HepG2 (cell line): ENCODE results near the gene CCSER2.

Source experiments
- CTCF ChIP-seq: sonication (generic); formaldehyde crosslinking; IDR thresholded peaks from 2 replicates; pipeline ENCODE4 v1.5.0; 2020; ENCODE audit warnings: mild to moderate bottlenecking, missing genetic modification reagents, moderate library complexity
- FOXA1 ChIP-seq, 2 experiments: fragments of 450-650 bp in 1 of 2; sonication (generic) in 1 of 2; formaldehyde crosslinking in 1 of 2; IDR thresholded peaks; 2 replicates each; pipeline versions ENCODE4 v1.4.0 to v1.6.1; 2016 to 2020; ENCODE audit warnings: missing genetic modification reagents in 1 of 2
- FOXO1 ChIP-seq: sonication (generic); formaldehyde crosslinking; IDR thresholded peaks from 2 replicates; pipeline ENCODE4 v1.4.0; 2020; ENCODE audit warnings: missing genetic modification reagents
- PBX2 ChIP-seq: IDR thresholded peaks from 2 replicates; pipeline ENCODE4 v1.6.1; 2016; ENCODE audit warnings: control low read depth
- POLR2AphosphoS5 ChIP-seq: IDR thresholded peaks from 2 replicates; pipeline ENCODE4 v1.6.1; 2012; ENCODE audit warnings: low read depth, low read length
- ZBTB33 ChIP-seq: sonication (generic); formaldehyde crosslinking; IDR thresholded peaks from 2 replicates; pipeline ENCODE4 v1.4.0; 2020; ENCODE audit warnings: missing genetic modification reagents
- ZSCAN5A ChIP-seq: sonication (generic); formaldehyde crosslinking; IDR thresholded peaks from 2 replicates; pipeline ENCODE4 v1.8.0; 2022; ENCODE audit warnings: mild to moderate bottlenecking, missing genetic modification reagents, borderline replicate concordance
- TF ChIP-seq, protein P1 (sequence below), 2 experiments: sonication (generic) in 1 of 2; formaldehyde crosslinking in 1 of 2; IDR thresholded peaks; 2 replicates each; pipeline versions ENCODE4 v1.5.1 to v1.6.1; 2011 to 2020; ENCODE audit warnings: borderline replicate concordance in 1 of 2, low read depth in 1 of 2, low read length in 1 of 2, mild to moderate bottlenecking in 1 of 2, missing genetic modification reagents in 1 of 2, moderate library complexity in 1 of 2

DNA sequence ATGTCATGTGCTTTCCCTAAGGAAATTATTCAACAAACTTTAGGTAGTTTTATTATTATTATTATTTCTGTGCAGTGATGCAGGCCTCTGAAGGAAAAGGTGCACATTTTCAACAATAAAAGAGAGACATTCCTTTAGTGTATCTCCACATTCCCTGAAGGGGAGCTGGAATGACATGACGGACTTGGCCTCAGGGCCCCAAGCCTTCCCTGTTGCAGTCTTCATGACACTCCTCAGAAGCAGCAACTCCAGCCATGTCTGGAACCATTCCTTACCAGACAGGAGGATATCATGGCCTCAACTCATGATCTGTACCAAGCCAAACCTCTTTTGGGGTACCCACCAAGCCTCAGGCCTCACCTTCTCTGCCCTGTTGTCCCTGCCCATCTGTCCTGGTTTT is 35.2 kb upstream of the CCSER2 start:
- no peak for TF ChIP-seq CTCF (CRISPR knock-in tag)
- TF ChIP-seq POLR2AphosphoS5: no peak
- no peak for TF ChIP-seq ZBTB33
- no peak for TF ChIP-seq PBX2 (CRISPR knock-in tag)
- no peak for TF ChIP-seq FOXA1 (IDR thresholded peaks at IDR 0.05)
- no peak for TF ChIP-seq FOXA1 (CRISPR knock-in tag; IDR thresholded peaks at IDR 0.05)
- TF ChIP-seq, protein P1, sequence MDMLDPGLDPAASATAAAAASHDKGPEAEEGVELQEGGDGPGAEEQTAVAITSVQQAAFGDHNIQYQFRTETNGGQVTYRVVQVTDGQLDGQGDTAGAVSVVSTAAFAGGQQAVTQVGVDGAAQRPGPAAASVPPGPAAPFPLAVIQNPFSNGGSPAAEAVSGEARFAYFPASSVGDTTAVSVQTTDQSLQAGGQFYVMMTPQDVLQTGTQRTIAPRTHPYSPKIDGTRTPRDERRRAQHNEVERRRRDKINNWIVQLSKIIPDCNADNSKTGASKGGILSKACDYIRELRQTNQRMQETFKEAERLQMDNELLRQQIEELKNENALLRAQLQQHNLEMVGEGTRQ (IDR thresholded peaks at IDR 0.05; ENCODE audit: low read depth, low read length): no peak
- TF ChIP-seq, protein P1 (CRISPR knock-in tag; IDR thresholded peaks at IDR 0.05; ENCODE audit: borderline replicate concordance): no peak
- TF ChIP-seq ZSCAN5A (CRISPR knock-in tag): no peak
- no peak for TF ChIP-seq FOXO1
